Adrenal gland (tissue), 5 donors: ENCODE results near the gene TM9SF4.

Experiments used
- CTCF ChIP-seq, 6 experiments: fragments of 450-650 bp in 4 of 6; fragments of 200-600 bp in 2 of 6; sonication (generic) in 1 of 6; IDR thresholded peaks; 1 replicate in 5 of 6; 2 replicates in 1 of 6; pipeline versions ENCODE4 v1.5.1 to v1.8.0; 2016 to 2021; ENCODE audit warnings: antibody characterized with exemption in 6 of 6, mild to moderate bottlenecking in 2 of 6, moderate library complexity in 1 of 6
- POLR2A ChIP-seq, 2 donors: fragments of 450-650 bp; IDR thresholded peaks; one replicate each; pipeline ENCODE4 v1.6.1; 2017; ENCODE audit warnings: antibody characterized with exemption in 2 of 2, mild to moderate bottlenecking in 2 of 2, moderate library complexity in 1 of 2
- donor health status: DM: no; HTN: no; CAD: no.

GRCh38 chr20:32179934-32180333 is 70.4 kb downstream of the TM9SF4 start:
- TF ChIP-seq CTCF (IDR thresholded peaks at IDR 0.05), result no peak
- no peak for TF ChIP-seq POLR2A (IDR thresholded peaks at IDR 0.05)
